Activated CD4-positive, alpha-beta T cell treated with anti-CD3 and anti-CD28 coated beads for 36 hours (primary cell): Measurements from ENCODE around the gene HOXA10. TPM values are rescaled to one million over a fixed set of nuclear protein-coding genes. Genes with fewer than 3 reads are reported as not detected.

Source experiments
- ATAC-seq: fragments of 200-7000 bp; cut with Tn5 transposase; one replicate; pipeline ENCODE4 v1.10.0; 2021; ENCODE audit warnings: mild to moderate bottlenecking, moderate library complexity
- CTCF ChIA-PET: fragments of 350-600 bp; sonication (Branson Sonifier 250); formaldehyde crosslinking; loops from one replicate; lab custom pipeline; 2021; ENCODE audit warnings: antibody characterized with exemption; lab: Charles Lee
- POLR2A ChIA-PET: fragments of 350-600 bp; sonication (Branson Sonifier 250); formaldehyde crosslinking; loops from one replicate; lab custom pipeline; 2021; ENCODE audit warnings: antibody characterized with exemption, inconsistent platforms; lab: Charles Lee
- DNase-seq: peaks from one replicate; pipeline ENCODE4 v3.0.0-alpha.2; 2020
- H3K27ac Mint-ChIP-seq: one replicate; pipeline ENCODE4 v1.8.0; 2021; ENCODE audit warnings: mixed read lengths
- H3K27me3 Mint-ChIP-seq: one replicate; pipeline ENCODE4 v1.8.0; 2021; ENCODE audit warnings: mixed read lengths
- H3K36me3 Mint-ChIP-seq: one replicate; pipeline ENCODE4 v1.8.0; 2021; ENCODE audit warnings: low read depth, mixed read lengths
- H3K4me1 Mint-ChIP-seq: one replicate; pipeline ENCODE4 v1.8.0; 2021; ENCODE audit warnings: mixed read lengths
- H3K4me3 Mint-ChIP-seq: one replicate; pipeline ENCODE4 v1.8.0; 2021; ENCODE audit warnings: mild to moderate bottlenecking, moderate library complexity, mixed read lengths
- H3K9me3 Mint-ChIP-seq: one replicate; pipeline ENCODE4 v1.8.0; 2021; ENCODE audit warnings: low read depth, mixed read lengths
- intact Hi-C, 2 experiments: fragments of 100-400 bp; cut with DNase I in 1 of 2; cut with micrococcal nuclease in 1 of 2; formaldehyde crosslinking; loops; one replicate each; pipeline versions ENCODE4 v1.14.2 to v1.15.1; 2022 to 2024; cut with DNase I, micrococcal nuclease
- total RNA-seq, 2 experiments: library from RNA; stranded (reverse); gene quantifications; one replicate each; pipeline ENCODE4 v1.2.3, GENCODE V29; 2021

The HOXA10 gene
- total RNA-seq, 2 experiments from 2014 or later = not detected

DNA sequence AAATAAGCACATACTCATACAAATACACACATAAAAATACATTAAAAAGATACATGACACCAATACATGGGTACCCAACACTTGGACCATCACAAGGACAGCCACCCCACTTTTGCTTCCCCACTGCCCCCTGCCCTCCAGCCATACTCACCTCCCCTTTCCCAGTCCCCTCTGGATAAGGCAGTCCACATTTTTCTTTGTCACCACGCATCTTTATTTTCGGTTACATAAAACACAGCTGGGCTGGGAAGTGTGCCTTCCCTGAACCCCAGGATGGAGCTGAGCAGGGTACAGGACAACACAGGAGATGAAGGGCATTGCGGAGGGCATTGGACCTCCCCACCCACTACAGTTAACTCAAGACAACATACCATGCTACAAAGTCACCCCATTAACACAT lies 20.6 kb downstream of the HOXA10 start:
- peaks cover 35% of the 10 kb centered on the region for H3K4me1 Mint-ChIP-seq
- peaks cover 81% of the 10 kb centered on the region for H3K27me3 Mint-ChIP-seq
- DNase-seq = no peak
- POLR2A ChIA-PET = interaction anchor here (0.5 kb wide), 1 partner anchor 89 kb away, joined by 3 read pairs; no protein-coding TSS in a partner anchor
- no peaks in the 10 kb centered on the region for H3K36me3 Mint-ChIP-seq
- intact Hi-C loops = loop anchor here (5.0 kb wide), 1 partner anchor 34 kb away; the partner anchor contains the start of gene HOXA11 (in 2 of the 2)
- no peak for ATAC-seq
- H3K9me3 Mint-ChIP-seq = no peaks in the 10 kb centered on the region
- no peak overlapping the region for H3K4me3 Mint-ChIP-seq
- CTCF ChIA-PET = interaction anchor here (0.7 to 1.5 kb wide), 4 partner anchors 26 to 1291 kb away, joined by 3 to 5 read pairs (median 4); no protein-coding TSS in a partner anchor
- no peak overlapping the region for H3K27ac Mint-ChIP-seq

DNA sequence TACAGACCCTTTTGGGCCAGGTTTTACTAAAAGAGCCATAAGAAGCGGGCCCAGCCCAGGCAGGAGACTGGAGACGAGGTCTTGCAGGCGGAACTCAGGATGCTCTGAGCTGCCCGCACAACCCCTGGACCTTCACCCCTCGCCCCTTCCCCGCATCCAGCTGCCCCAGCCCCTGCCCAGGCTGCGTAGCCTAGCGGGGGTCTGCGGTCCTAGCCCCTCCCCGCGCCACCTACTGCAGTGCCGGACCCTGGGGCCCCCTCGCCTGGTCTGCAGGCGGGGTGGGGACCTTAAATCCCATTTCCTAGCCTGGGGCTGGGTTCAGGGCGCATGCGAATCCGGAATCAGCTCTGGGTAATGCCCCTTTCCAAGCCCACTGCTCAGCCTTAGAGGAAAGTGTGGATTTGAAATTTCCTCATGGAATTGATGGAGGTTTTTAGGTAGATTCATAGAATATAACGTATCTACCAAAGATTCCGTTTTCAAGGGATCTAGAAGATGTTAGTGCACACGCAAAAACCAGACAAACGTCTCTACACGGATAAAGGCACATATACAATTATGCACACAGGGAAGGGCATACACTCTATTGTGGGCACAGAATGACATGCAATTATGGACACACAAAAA lies 21.2 kb downstream of the HOXA10 start:
- Mint-ChIP-seq H3K9me3 (no peaks in the 10 kb centered on the region), H3K27ac (no peak overlapping the region), H3K4me3 (no peak overlapping the region), H3K36me3 (no peaks in the 10 kb centered on the region), H3K27me3 (peaks cover 82% of the 10 kb centered on the region), H3K4me1 (peaks cover 41% of the 10 kb centered on the region)
- no peak for ATAC-seq
- CTCF ChIA-PET = interaction anchor here (1.1 to 1.2 kb wide), 2 partner anchors 10 to 27 kb away, joined by 4 to 5 read pairs; no protein-coding TSS in a partner anchor
- POLR2A ChIA-PET = interaction anchor here (0.5 kb wide), 1 partner anchor 89 kb away, joined by 3 read pairs; no protein-coding TSS in a partner anchor
- no peak for DNase-seq
- intact Hi-C loops = loop anchor here (5.0 kb wide), 1 partner anchor 34 kb away; the partner anchor contains the start of gene HOXA11 (in 2 of the 2)

DNA sequence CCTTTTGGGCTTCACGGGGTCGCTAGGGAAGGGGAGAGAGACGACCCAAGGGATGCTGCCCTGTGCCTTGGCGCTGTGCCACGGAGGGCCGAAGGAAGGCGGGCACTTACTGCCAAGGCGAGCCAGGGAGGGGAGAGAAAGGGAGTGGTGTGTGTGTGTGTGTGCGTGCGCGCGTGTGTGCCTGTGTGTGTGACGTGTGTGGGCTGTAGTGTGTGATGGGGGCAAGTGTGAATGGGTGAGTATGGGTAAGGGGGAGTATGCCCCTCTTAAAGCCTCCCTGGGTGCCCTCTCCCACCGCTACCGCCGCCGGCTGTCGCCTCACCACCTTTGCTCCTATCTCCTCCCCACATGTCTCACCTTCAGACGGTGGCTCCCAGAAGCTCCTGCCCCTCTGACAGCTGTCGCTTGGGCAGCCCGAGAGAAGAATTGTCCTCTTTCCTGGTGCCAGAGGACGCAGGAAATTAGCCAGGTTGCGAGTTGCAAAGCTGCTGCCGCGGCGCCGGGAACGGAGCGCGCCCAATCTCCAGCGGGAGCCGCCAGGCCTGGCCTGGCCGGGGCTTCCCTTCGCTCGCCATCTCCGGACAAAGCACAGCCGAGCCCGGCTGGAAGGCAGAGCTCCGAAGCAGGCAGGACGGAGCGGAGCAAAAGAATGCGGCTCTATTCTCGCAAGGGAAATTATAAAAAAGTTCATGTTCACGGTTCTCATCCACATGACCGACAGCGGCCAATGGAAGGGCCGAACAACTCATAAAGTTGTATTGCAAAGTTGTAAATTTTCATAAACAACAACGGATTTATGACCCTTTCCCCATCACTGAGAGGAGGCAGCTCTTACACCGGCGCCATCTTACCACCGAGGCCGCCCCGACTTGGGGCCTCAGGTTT lies 21.9 kb downstream of the HOXA10 start, which contains the start of gene HOXA3:
HOXA3 (minus strand) TSS at position 653 of the 885 bp plus-strand sequence. CDS start 41,943 bp downstream, outside the sequence.
- ChIA-PET POLR2A (no interaction called here), CTCF (interaction anchor here (0.6 to 1.2 kb wide), 3 partner anchors 9 to 18 kb away, joined by 3 to 7 read pairs (median 4); no protein-coding TSS in a partner anchor)
- Mint-ChIP-seq H3K4me1 (peaks cover 41% of the 10 kb centered on the region), H3K36me3 (no peaks in the 10 kb centered on the region), H3K27me3 (peaks cover 79% of the 10 kb centered on the region), H3K9me3 (no peaks in the 10 kb centered on the region), H3K4me3 (peak within 1 kb of the TSS; percentile 35), H3K27ac (no peak within 1 kb of the TSS)
- DNase-seq (no peak), ATAC-seq (no peak)
- intact Hi-C loops = loop anchor here (2.0 to 5.0 kb wide), 3 partner anchors 17 to 55 kb away; partner anchors contain the start of gene HOXA11 (in 2 of the 2)

GRCh38 chr7:27151341-27151930 lies 22.7 kb downstream of the HOXA10 start:
- Mint-ChIP-seq H3K4me3 (peak overlapping the region; percentile 35), H3K4me1 (peaks cover 40% of the 10 kb centered on the region), H3K9me3 (no peaks in the 10 kb centered on the region), H3K27ac (no peak overlapping the region), H3K27me3 (peaks cover 81% of the 10 kb centered on the region), H3K36me3 (no peaks in the 10 kb centered on the region)
- POLR2A ChIA-PET = no interaction called here
- ATAC-seq (no peak), DNase-seq (no peak)
- CTCF ChIA-PET = interaction anchor here (0.5 to 3.6 kb wide), 10 partner anchors 8 to 464 kb away, joined by 3 to 16 read pairs (median 5); partner anchors contain the start of gene EVX1
- intact Hi-C loops = loop anchor here (2.0 to 5.0 kb wide), 3 partner anchors 17 to 55 kb away; partner anchors contain the start of gene HOXA11 (in 2 of the 2)

- Mint-ChIP-seq H3K36me3 (no peaks in the 10 kb centered on the region), H3K4me1 (peaks cover 36% of the 10 kb centered on the region), H3K9me3 (no peaks in the 10 kb centered on the region), H3K27ac (no peak overlapping the region), H3K4me3 (peak overlapping the region; percentile 35), H3K27me3 (peaks cover 83% of the 10 kb centered on the region)
- ChIA-PET CTCF (interaction anchor here (0.5 to 3.6 kb wide), 15 partner anchors 8 to 781 kb away, joined by 3 to 16 read pairs (median 5); partner anchors contain the start of gene EVX1), POLR2A (no interaction called here)
- intact Hi-C loops = loop anchor here (2.0 to 5.0 kb wide), 3 partner anchors 16 to 54 kb away; partner anchors contain the start of gene HOXA11 (in 2 of the 2)
- ATAC-seq = peak; percentile 83
- DNase-seq = peak; percentile 82
Measured at GRCh38 chr7:27150568-27151340, 23.4 kb downstream of the HOXA10 start.

GRCh38 chr7:27149842-27150567 lies 24.1 kb downstream of the HOXA10 start:
- Mint-ChIP-seq H3K4me3 (peak overlapping the region; percentile 12), H3K9me3 (no peaks in the 10 kb centered on the region), H3K4me1 (peaks cover 29% of the 10 kb centered on the region), H3K27me3 (peaks cover 77% of the 10 kb centered on the region), H3K36me3 (no peaks in the 10 kb centered on the region), H3K27ac (no peak overlapping the region)
- ATAC-seq (peak; percentile 9), DNase-seq (no peak)
- POLR2A ChIA-PET = interaction anchor here (0.6 kb wide), 1 partner anchor 13 kb away, joined by 8 read pairs; no protein-coding TSS in a partner anchor
- CTCF ChIA-PET = interaction anchor here (0.7 to 3.6 kb wide), 16 partner anchors 9 to 780 kb away, joined by 3 to 16 read pairs (median 4); partner anchors contain the start of gene EVX1
- intact Hi-C loops = loop anchor here (2.0 to 5.0 kb wide), 4 partner anchors 15 to 53 kb away; partner anchors contain the start of gene HOXA11 (in 2 of the 2)

DNA sequence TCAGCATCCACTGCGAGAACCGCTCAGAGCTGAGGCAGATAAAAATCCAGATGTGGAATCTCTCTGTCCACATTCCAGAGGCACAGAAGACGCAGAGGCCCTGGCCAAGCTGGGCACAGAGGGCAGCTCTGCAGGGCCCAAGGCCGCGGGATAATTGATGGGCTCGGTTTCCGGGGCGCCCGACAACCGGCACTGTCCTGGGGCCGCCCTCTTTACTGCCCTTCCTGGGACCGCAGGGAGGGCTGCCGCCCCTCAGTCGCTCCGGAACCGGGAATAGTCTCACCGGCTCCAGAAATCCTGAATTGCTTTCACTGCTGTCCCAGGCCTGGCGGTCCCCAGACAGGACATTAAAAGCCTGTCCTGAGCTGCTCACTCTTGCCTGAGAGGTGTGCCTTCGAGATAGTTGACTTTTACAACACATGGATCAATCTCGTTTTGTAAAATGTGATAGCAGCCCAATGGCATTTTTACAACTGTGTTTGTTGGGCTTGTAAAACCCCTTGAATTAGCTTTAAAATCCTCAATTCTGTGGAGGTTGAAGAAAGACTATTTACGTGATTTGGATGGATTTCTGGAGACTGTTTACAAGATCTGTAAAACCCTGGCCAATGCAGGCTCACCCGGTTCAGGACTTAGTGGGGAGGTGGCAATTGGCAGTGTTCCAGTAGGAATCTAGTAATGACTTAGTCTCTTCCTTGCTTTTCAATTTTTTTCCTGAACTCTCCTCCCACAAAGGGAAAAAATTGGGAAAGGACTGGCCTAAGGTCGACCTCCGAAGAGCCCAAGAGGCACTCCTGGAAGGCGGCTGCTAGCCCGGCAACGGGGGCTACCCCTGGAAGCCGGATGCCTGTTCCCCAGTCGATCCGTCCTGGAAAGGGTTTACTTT lies 25.1 kb downstream of the HOXA10 start:
- no peak for ATAC-seq
- Mint-ChIP-seq H3K4me1 (peaks cover 20% of the 10 kb centered on the region), H3K36me3 (no peaks in the 10 kb centered on the region), H3K27me3 (peaks cover 70% of the 10 kb centered on the region), H3K27ac (no peak overlapping the region), H3K9me3 (no peaks in the 10 kb centered on the region), H3K4me3 (no peak overlapping the region)
- intact Hi-C loops = loop anchor here in 1 of 2 experiments (2.0 kb wide), 1 partner anchor 18 kb away; no protein-coding TSS in a partner anchor
- no peak for DNase-seq
- ChIA-PET POLR2A (interaction anchor here (0.6 kb wide), 1 partner anchor 14 kb away, joined by 8 read pairs; no protein-coding TSS in a partner anchor), CTCF (interaction anchor here (0.7 to 3.6 kb wide), 17 partner anchors 9 to 779 kb away, joined by 3 to 16 read pairs (median 4); partner anchors contain the start of gene EVX1)

DNA sequence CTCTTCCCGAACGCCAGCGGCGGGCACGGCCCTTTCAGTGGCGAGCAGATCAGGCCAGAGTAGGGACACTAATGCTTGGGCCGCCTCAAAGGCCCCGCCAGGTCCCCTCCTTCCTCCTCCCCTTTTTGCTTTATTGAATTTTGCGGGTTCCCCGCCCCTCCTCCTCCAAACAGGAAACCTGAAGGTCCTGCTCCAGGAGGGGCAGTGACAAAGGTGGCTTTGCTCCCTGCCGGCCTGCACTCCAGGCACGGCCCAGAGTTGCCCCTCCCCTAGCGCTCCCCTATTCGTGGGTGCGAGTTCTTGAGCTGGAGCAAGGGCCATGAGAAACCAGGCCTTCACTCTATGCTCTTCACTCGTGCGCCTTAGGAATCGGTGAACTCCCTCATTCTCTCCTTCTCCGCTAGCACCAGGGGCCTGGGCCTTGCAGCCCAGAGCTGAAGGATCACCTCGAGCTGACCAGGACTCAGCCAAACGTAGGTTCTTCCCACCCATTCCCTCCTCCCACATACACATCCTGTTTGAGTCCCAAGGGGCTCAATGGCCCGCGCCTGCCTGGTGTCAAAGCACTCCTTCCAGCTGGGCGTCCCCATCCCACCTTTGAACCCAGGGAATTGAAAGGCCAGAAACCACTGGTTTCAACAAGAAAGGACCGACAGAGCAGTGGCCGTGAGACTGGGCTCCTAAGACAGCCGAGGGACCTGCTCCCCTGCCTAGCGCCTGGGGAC lies 25.9 kb downstream of the HOXA10 start:
- Mint-ChIP-seq H3K27me3 (peaks cover 62% of the 10 kb centered on the region), H3K27ac (no peak overlapping the region), H3K36me3 (no peaks in the 10 kb centered on the region), H3K4me1 (peaks cover 20% of the 10 kb centered on the region), H3K9me3 (no peaks in the 10 kb centered on the region), H3K4me3 (no peak overlapping the region)
- intact Hi-C loops = loop anchor here in 1 of 2 experiments (2.0 kb wide), 1 partner anchor 19 kb away; no protein-coding TSS in a partner anchor
- DNase-seq (peak; percentile 7), ATAC-seq (no peak)
- POLR2A ChIA-PET = no interaction called here
- CTCF ChIA-PET = interaction anchor here (0.8 to 3.6 kb wide), 7 partner anchors 13 to 99 kb away, joined by 3 to 16 read pairs (median 7); no protein-coding TSS in a partner anchor
